ENCODE measurements around the gene SLC12A8.

GRCh38 chr3:125175295-125176078 is 37.1 kb downstream of the SLC12A8 start:
- TF ChIP-seq CTCF (IDR thresholded peaks at IDR 0.05): no peak
- no peak for TF ChIP-seq POLR2A (IDR thresholded peaks at IDR 0.05)
